IMR-90 (cell line): ENCODE data around the gene ARHGAP18.

Experiments
- BHLHE40 ChIP-seq: fragments of 150-350 bp; IDR thresholded peaks from 2 replicates; pipeline ENCODE4 v1.6.1; 2016; ENCODE audit warnings: mild to moderate bottlenecking, low read depth, low read length
- CHD1 ChIP-seq: IDR thresholded peaks from 2 replicates; pipeline ENCODE4 v1.6.1; 2012; ENCODE audit warnings: low read depth, low read length, improper control_type of control experiment
- MAFK ChIP-seq: IDR thresholded peaks from 2 replicates; pipeline ENCODE4 v1.6.1; 2012; ENCODE audit warnings: low read depth, low read length, improper control_type of control experiment
- MXI1 ChIP-seq: IDR thresholded peaks from 2 replicates; pipeline ENCODE4 v1.6.1; 2012; ENCODE audit warnings: low read depth, mild to moderate bottlenecking, low read length, moderate library complexity, borderline replicate concordance
- POLR2A ChIP-seq: IDR thresholded peaks from 2 replicates; pipeline ENCODE4 v1.6.1; 2012; ENCODE audit warnings: mild to moderate bottlenecking, low read depth, low read length
- RAD21 ChIP-seq: IDR thresholded peaks from 2 replicates; pipeline ENCODE4 v1.6.1; 2012; ENCODE audit warnings: low read length, improper control_type of control experiment
- RCOR1 ChIP-seq: IDR thresholded peaks from 2 replicates; pipeline ENCODE4 v1.6.1; 2012; ENCODE audit warnings: mild to moderate bottlenecking, low read length, improper control_type of control experiment; ENCODE audit not compliant: insufficient replicate concordance
- RFX5 ChIP-seq: IDR thresholded peaks from 2 replicates; pipeline ENCODE4 v1.8.0; 2012; ENCODE audit warnings: low read depth, mild to moderate bottlenecking, low read length, moderate library complexity
- SMC3 ChIP-seq: fragments of 150-350 bp; IDR thresholded peaks from 2 replicates; pipeline ENCODE4 v1.6.1; 2016; ENCODE audit warnings: low read depth, mild to moderate bottlenecking, antibody characterized with exemption, low read length, moderate library complexity
- USF2 ChIP-seq: fragments of 150-350 bp; IDR thresholded peaks from 2 replicates; pipeline ENCODE4 v1.6.1; 2017; ENCODE audit warnings: mild to moderate bottlenecking, antibody characterized with exemption, low read length, low read depth
- TF ChIP-seq, protein P1 (sequence below): conservative IDR thresholded peaks from 2 replicates; pipeline ENCODE4 v1.5.1; 2012; ENCODE audit warnings: mild to moderate bottlenecking, low read depth, low read length, improper control_type of control experiment

DNA sequence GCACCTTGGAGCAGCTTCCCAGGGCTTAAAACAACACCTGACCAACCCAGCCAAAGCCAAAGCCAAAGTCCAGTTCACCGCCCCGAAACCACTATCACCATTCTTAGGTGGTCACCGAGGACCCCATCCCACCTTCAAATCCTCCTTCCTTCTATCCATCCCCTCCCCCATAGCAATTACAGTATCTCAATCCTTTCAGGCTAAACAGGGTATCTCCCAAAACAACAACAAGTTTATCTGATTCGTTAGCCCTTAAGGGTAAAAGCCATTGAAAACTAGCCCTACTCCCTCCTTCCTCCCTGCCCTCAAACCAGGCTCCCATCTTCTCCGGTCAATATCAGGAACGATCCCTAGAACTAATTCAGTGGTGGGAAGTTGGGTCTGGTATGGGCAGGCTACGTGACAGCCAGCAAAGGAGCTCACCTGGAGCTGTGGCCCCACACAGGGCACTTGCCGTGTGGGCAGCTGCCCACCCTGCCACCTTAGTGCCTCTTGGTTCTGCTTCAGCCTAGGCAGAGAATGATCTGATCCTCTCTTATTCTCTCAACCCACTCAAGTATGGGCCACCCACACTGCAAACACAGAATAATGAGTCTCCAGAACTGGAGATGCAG is 2.0 kb downstream of the ARHGAP18 start:
- TF ChIP-seq, protein P1, sequence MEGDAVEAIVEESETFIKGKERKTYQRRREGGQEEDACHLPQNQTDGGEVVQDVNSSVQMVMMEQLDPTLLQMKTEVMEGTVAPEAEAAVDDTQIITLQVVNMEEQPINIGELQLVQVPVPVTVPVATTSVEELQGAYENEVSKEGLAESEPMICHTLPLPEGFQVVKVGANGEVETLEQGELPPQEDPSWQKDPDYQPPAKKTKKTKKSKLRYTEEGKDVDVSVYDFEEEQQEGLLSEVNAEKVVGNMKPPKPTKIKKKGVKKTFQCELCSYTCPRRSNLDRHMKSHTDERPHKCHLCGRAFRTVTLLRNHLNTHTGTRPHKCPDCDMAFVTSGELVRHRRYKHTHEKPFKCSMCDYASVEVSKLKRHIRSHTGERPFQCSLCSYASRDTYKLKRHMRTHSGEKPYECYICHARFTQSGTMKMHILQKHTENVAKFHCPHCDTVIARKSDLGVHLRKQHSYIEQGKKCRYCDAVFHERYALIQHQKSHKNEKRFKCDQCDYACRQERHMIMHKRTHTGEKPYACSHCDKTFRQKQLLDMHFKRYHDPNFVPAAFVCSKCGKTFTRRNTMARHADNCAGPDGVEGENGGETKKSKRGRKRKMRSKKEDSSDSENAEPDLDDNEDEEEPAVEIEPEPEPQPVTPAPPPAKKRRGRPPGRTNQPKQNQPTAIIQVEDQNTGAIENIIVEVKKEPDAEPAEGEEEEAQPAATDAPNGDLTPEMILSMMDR: no peak
- TF ChIP-seq POLR2A: no peak
- no peak for TF ChIP-seq CHD1
- no peak for TF ChIP-seq RAD21
- TF ChIP-seq MAFK: no peak
- TF ChIP-seq MXI1: no peak
- TF ChIP-seq RFX5: no peak
- TF ChIP-seq USF2: no peak
- no peak for TF ChIP-seq RCOR1
- no peak for TF ChIP-seq BHLHE40
- no peak for TF ChIP-seq SMC3
